GM23338 (cell line): ENCODE data around the gene RBM19. TPM values are rescaled to one million over a fixed set of nuclear protein-coding genes. Genes with fewer than 3 reads are reported as not detected.
"Not testable (repeated sequence)": the region's sequence is repeated elsewhere in the genome, so short reads cannot be mapped to it uniquely, and the experiment has no call there.

Source experiments
- ATAC-seq: fragments of 200-7000 bp; cut with Tn5 transposase; 3 replicates; pipeline ENCODE4 v1.9.1; 2020
- DNase-seq: peaks from one replicate; pipeline ENCODE4 v3.0.0-alpha.2; 2015; ENCODE audit warnings: low spot score
- H2AFZ ChIP-seq: fragments of 200-600 bp; sonication (generic); 2 replicates; pipeline ENCODE4 v1.8.0; 2016; ENCODE audit warnings: antibody characterized with exemption, mild to moderate bottlenecking, moderate library complexity
- H3F3A ChIP-seq: fragments of 200-600 bp; sonication (generic); replicated peaks from 2 replicates; pipeline ENCODE4 v1.8.0; 2017; ENCODE audit warnings: antibody characterized with exemption, mixed run types, low read depth
- H3K27ac ChIP-seq: fragments of 200-600 bp; sonication (generic); 2 replicates; pipeline ENCODE4 v1.6.1; 2016; ENCODE audit warnings: low read depth
- H3K27me3 ChIP-seq: fragments of 200-600 bp; sonication (generic); 2 replicates; pipeline ENCODE4 v1.8.0; 2016; ENCODE audit warnings: mild to moderate bottlenecking, mixed run types, moderate library complexity; ENCODE audit not compliant: insufficient read depth
- H3K36me3 ChIP-seq: fragments of 200-600 bp; sonication (generic); 2 replicates; pipeline ENCODE4 v1.8.0; 2016; ENCODE audit warnings: mild to moderate bottlenecking; ENCODE audit not compliant: insufficient read depth
- H3K4me1 ChIP-seq: fragments of 200-600 bp; sonication (generic); 2 replicates; pipeline ENCODE4 v1.8.0; 2016; ENCODE audit warnings: mild to moderate bottlenecking, moderate library complexity; ENCODE audit not compliant: insufficient read depth
- H3K4me2 ChIP-seq: fragments of 200-600 bp; sonication (generic); 2 replicates; pipeline ENCODE4 v1.7.1; 2017; ENCODE audit warnings: mixed run types
- H3K4me3 ChIP-seq: fragments of 200-600 bp; sonication (generic); 2 replicates; pipeline ENCODE4 v1.6.1; 2016; ENCODE audit warnings: mixed run types
- H3K79me2 ChIP-seq: fragments of 200-600 bp; sonication (generic); replicated peaks from 2 replicates; pipeline ENCODE4 v1.8.0; 2017; ENCODE audit warnings: mild to moderate bottlenecking; ENCODE audit not compliant: insufficient read depth
- H3K9me2 ChIP-seq: fragments of 200-600 bp; sonication (generic); 2 replicates; pipeline ENCODE4 v1.8.0; 2017; ENCODE audit not compliant: insufficient read depth
- H4K20me1 ChIP-seq: fragments of 200-600 bp; sonication (generic); replicated peaks from 2 replicates; pipeline ENCODE4 v1.8.0; 2017; ENCODE audit warnings: mild to moderate bottlenecking; ENCODE audit not compliant: insufficient read depth
- H3K27ac Mint-ChIP-seq: 2 replicates; pipeline ENCODE4 v1.8.0; 2020; ENCODE audit warnings: inconsistent platforms, mild to moderate bottlenecking, moderate library complexity, mixed read lengths
- H3K27me3 Mint-ChIP-seq: 3 replicates; pipeline ENCODE4 v1.8.0; 2022; ENCODE audit warnings: low read depth, mild to moderate bottlenecking, moderate library complexity, mixed read lengths, inconsistent platforms; ENCODE audit not compliant: insufficient read depth, poor library complexity
- H3K36me3 Mint-ChIP-seq: 3 replicates; pipeline ENCODE4 v1.8.0; 2021; ENCODE audit warnings: low read depth, mild to moderate bottlenecking, inconsistent platforms, moderate library complexity, mixed read lengths
- H3K4me1 Mint-ChIP-seq: 3 replicates; pipeline ENCODE4 v1.8.0; 2020; ENCODE audit warnings: mild to moderate bottlenecking, inconsistent platforms, mixed read lengths
- H3K4me3 Mint-ChIP-seq: 3 replicates; pipeline ENCODE4 v1.8.0; 2021; ENCODE audit warnings: moderate library complexity, mild to moderate bottlenecking, inconsistent platforms, mixed read lengths
- H3K9me3 Mint-ChIP-seq: 3 replicates; pipeline ENCODE4 v1.8.0; 2020; ENCODE audit warnings: moderate library complexity, mild to moderate bottlenecking, inconsistent platforms, mixed read lengths
- ETS1 ChIP-seq: IDR thresholded peaks from 2 replicates; pipeline ENCODE4 v1.6.1; 2016; ENCODE audit warnings: antibody characterized with exemption
- EZH2 ChIP-seq: fragments of 200-600 bp; sonication (generic); IDR thresholded peaks from one replicate; pipeline ENCODE4 v1.8.0; 2017; ENCODE audit warnings: antibody characterized with exemption, mild to moderate bottlenecking, low read depth; ENCODE audit not compliant: unreplicated experiment
- JUNB ChIP-seq: IDR thresholded peaks from one replicate; pipeline ENCODE4 v1.6.1; 2016; ENCODE audit warnings: antibody characterized with exemption; ENCODE audit not compliant: unreplicated experiment
- NANOG ChIP-seq: IDR thresholded peaks from 2 replicates; pipeline ENCODE4 v1.6.1; 2016; ENCODE audit warnings: antibody characterized with exemption, borderline replicate concordance
- POLR2AphosphoS5 ChIP-seq: IDR thresholded peaks from 2 replicates; pipeline ENCODE4 v1.6.1; 2016; ENCODE audit warnings: antibody characterized with exemption, low read depth
- REST ChIP-seq: IDR thresholded peaks from one replicate; pipeline ENCODE4 v1.6.1; 2018; ENCODE audit warnings: antibody characterized with exemption; ENCODE audit not compliant: unreplicated experiment
- ZNF114 ChIP-seq: fragments of 250-450 bp; sonication (Bioruptor Pico); IDR thresholded peaks from 2 replicates; pipeline ENCODE4 v1.5.0; 2020; ENCODE audit warnings: mild to moderate bottlenecking, moderate library complexity
- ZNF331 ChIP-seq: fragments of 250-450 bp; sonication (Bioruptor Pico); IDR thresholded peaks from 2 replicates; pipeline ENCODE4 v1.5.0; 2020; ENCODE audit warnings: low read depth, mild to moderate bottlenecking, moderate library complexity
- ZNF462 ChIP-seq: fragments of 250-450 bp; sonication (Bioruptor Pico); IDR thresholded peaks from 2 replicates; pipeline ENCODE4 v1.5.0; 2020; ENCODE audit warnings: mild to moderate bottlenecking, moderate library complexity
- polyA plus RNA-seq: library from polyadenylated mRNA; unstranded; fragments of >200 nt; fragmentation: Nextera tagmentation; extraction: Ambion mirVana; gene quantifications from 2 replicates; pipeline ENCODE4 v1.2.1, GENCODE V29; 2016
- total RNA-seq: library from RNA; depleted of rRNA; stranded (reverse); fragments of >200 nt; shearing (Covaris generic); gene quantifications from 2 replicates; pipeline ENCODE4 v1.2.3, GENCODE V29; 2014
- TF ChIP-seq, protein P1 (sequence below), 2 experiments: fragments of 200-600 bp in 1 of 2; sonication (generic) in 1 of 2; conservative IDR thresholded peaks; 2 replicates each; pipeline versions ENCODE4 v1.5.1 to v1.6.1; 2016 to 2017; ENCODE audit warnings: antibody characterized with exemption in 2 of 2, low read depth in 2 of 2, mild to moderate bottlenecking in 2 of 2, moderate library complexity in 1 of 2

RBM19 gene
- total and polyA plus RNA-seq, 2 experiments from 2014 or later = 43.4 to 56.7 TPM

DNA sequence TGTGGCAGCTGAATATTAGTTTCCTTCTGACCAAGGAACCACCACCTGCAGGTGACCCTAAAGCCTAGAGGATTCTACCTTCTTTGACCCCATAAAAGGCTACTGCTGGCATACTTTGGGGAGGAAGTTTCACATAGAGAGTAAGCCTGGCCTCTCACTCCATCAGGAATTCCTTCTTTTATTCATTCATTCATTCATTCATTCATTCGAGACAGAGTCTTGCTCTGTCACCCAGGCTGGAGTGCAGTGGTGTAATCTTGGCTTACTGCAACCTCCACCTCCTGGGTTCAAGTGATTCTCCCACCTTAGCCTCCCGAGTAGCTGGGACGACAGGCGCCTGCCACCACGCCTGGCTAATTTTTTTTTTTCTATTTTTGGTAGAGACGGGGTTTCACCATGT, 64.8 kb downstream of the RBM19 start:
- not testable (repeated sequence) for H4K20me1 ChIP-seq, H3K9me3 Mint-ChIP-seq, H3K27me3 ChIP-seq, H3K4me2 ChIP-seq, H3K4me1 ChIP-seq, H3K36me3 ChIP-seq, H3K4me3 Mint-ChIP-seq, H3K27me3 Mint-ChIP-seq, H3K36me3 Mint-ChIP-seq, H2AFZ ChIP-seq, H3K9me2 ChIP-seq, DNase-seq, H3K27ac Mint-ChIP-seq, H3K4me3 ChIP-seq, ATAC-seq, H3K79me2 ChIP-seq, H3K27ac ChIP-seq, H3F3A ChIP-seq
- peaks cover 13% of the 10 kb centered on the region; the same call in 2 of the 3 replicates for H3K4me1 Mint-ChIP-seq

DNA sequence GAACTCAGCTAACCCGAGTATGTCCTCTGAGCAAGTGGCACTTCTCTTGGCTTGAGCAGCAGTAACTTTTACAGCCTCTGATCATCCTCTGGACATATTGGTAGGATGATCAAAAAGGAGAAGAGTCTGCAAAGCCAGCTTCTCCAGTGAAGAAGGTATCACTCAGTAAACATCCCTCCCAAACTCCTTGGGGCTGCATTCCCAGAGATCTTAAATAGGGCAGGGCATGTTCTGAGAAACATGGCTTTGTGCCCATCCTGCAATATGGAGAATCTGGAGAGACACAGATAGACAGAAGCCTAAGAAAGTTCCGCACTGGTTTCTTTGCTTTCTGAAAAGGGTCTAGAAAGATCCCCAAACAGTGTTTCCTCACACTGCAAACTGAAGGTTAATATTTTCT, 65.4 kb downstream of the RBM19 start:
- Histone ChIP-seq H3K4me2 (no peak overlapping the region), H2AFZ (no peak overlapping the region), H3K4me1 (peaks cover 5% of the 10 kb centered on the region), H3K27me3 (no peaks in the 10 kb centered on the region), H3K79me2 (no peaks in the 10 kb centered on the region), H4K20me1 (no peaks in the 10 kb centered on the region), H3F3A (no peaks in the 10 kb centered on the region), H3K9me2 (no peaks in the 10 kb centered on the region), H3K27ac (peak overlapping the region; percentile 72; the same call in 1 of the 2 replicates), H3K4me3 (no peak overlapping the region), H3K36me3 (peaks cover 3% of the 10 kb centered on the region; the same call in 1 of the 2 replicates)
- H3K9me3 Mint-ChIP-seq = no peaks in the 10 kb centered on the region
- no peak for ATAC-seq
- peaks cover 2% of the 10 kb centered on the region for H3K27me3 Mint-ChIP-seq
- DNase-seq = no peak
- H3K27ac Mint-ChIP-seq = no peak overlapping the region
- no peak overlapping the region for H3K4me3 Mint-ChIP-seq
- peaks cover 7% of the 10 kb centered on the region for H3K36me3 Mint-ChIP-seq
- H3K4me1 Mint-ChIP-seq = peaks cover 17% of the 10 kb centered on the region; the same call in 2 of the 3 replicates
- TF ChIP-seq ZNF331 (CRISPR knock-in tag) (no peak), POLR2AphosphoS5 (no peak), ZNF114 (CRISPR knock-in tag) (no peak), ETS1 (no peak), EZH2 (no peak), ZNF462 (CRISPR knock-in tag) (no peak), JUNB (no peak), NANOG (no peak), REST (no peak)
- TF ChIP-seq, protein P1, sequence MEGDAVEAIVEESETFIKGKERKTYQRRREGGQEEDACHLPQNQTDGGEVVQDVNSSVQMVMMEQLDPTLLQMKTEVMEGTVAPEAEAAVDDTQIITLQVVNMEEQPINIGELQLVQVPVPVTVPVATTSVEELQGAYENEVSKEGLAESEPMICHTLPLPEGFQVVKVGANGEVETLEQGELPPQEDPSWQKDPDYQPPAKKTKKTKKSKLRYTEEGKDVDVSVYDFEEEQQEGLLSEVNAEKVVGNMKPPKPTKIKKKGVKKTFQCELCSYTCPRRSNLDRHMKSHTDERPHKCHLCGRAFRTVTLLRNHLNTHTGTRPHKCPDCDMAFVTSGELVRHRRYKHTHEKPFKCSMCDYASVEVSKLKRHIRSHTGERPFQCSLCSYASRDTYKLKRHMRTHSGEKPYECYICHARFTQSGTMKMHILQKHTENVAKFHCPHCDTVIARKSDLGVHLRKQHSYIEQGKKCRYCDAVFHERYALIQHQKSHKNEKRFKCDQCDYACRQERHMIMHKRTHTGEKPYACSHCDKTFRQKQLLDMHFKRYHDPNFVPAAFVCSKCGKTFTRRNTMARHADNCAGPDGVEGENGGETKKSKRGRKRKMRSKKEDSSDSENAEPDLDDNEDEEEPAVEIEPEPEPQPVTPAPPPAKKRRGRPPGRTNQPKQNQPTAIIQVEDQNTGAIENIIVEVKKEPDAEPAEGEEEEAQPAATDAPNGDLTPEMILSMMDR (conservative IDR thresholded peaks at IDR 0.05; ENCODE audit: low read depth in 2 of 2) = no peak
